HG03175 (cell line): ENCODE results near the gene TTN.
"Not testable (repeated sequence)": the region's sequence is repeated elsewhere in the genome, so short reads cannot be mapped to it uniquely, and the experiment has no call there.

Experiments used
- ATAC-seq: cut with Tn5 transposase; IDR thresholded peaks from one replicate; pipeline ENCODE4 v1.9.1; 2021; ENCODE audit warnings: mild to moderate bottlenecking, moderate library complexity; ENCODE audit not compliant: unreplicated experiment

The TTN gene

GRCh38 chr2:178542569-178542968 is 264.7 kb downstream of the TTN start:
- ATAC-seq = no peak

- no peak for ATAC-seq
Measured at GRCh38 chr2:178542161-178542560, 265.1 kb downstream of the TTN start.

- ATAC-seq = no peak
Measured at GRCh38 chr2:178536037-178536436, 271.2 kb downstream of the TTN start.

GRCh38 chr2:178531168-178531567 is 276.1 kb downstream of the TTN start:
- ATAC-seq = no peak

- ATAC-seq = peak; percentile 96
Measured at GRCh38 chr2:178530625-178531142, 276.5 kb downstream of the TTN start.

GRCh38 chr2:178530131-178530530 is 277.1 kb downstream of the TTN start:
- no peak for ATAC-seq

GRCh38 chr2:178529194-178529593 is 278.0 kb downstream of the TTN start:
- ATAC-seq = no peak

GRCh38 chr2:178528647-178529046 is 278.6 kb downstream of the TTN start:
- no peak for ATAC-seq

GRCh38 chr2:178527592-178527991 is 279.6 kb downstream of the TTN start:
- no peak for ATAC-seq

GRCh38 chr2:178526256-178526655 is 281.0 kb downstream of the TTN start:
- ATAC-seq = no peak

GRCh38 chr2:178525460-178525859 is 281.8 kb downstream of the TTN start:
- ATAC-seq = not testable (repeated sequence)

GRCh38 chr2:178525010-178525409 is 282.2 kb downstream of the TTN start:
- not testable (repeated sequence) for ATAC-seq

GRCh38 chr2:178523596-178524134 is 283.6 kb downstream of the TTN start:
- ATAC-seq = no peak

GRCh38 chr2:178522950-178523595 is 284.1 kb downstream of the TTN start:
- peak; percentile 90 for ATAC-seq

- no peak for ATAC-seq
Measured at GRCh38 chr2:178521304-178522150, 285.7 kb downstream of the TTN start.

GRCh38 chr2:178517496-178517895 is 289.7 kb downstream of the TTN start:
- no peak for ATAC-seq

- no peak for ATAC-seq
Measured at GRCh38 chr2:178514664-178515063, 292.6 kb downstream of the TTN start.

- no peak for ATAC-seq
Measured at GRCh38 chr2:178513876-178514275, 293.3 kb downstream of the TTN start.

- ATAC-seq = no peak
Measured at GRCh38 chr2:178512484-178512883, 294.7 kb downstream of the TTN start.

GRCh38 chr2:178510384-178510783 is 296.8 kb downstream of the TTN start:
- ATAC-seq = no peak

- ATAC-seq = no peak
Measured at GRCh38 chr2:178508646-178509045, 298.6 kb downstream of the TTN start.

GRCh38 chr2:178506949-178507348 is 300.3 kb downstream of the TTN start:
- no peak for ATAC-seq
